Measurements from ENCODE around the gene GRWD1. TPM values are rescaled to one million over a fixed set of nuclear protein-coding genes. Genes with fewer than 3 reads are reported as not detected.

GRWD1 gene
- total RNA-seq, result 10 to 100 TPM; 38.8 to 45.3 TPM

DNA sequence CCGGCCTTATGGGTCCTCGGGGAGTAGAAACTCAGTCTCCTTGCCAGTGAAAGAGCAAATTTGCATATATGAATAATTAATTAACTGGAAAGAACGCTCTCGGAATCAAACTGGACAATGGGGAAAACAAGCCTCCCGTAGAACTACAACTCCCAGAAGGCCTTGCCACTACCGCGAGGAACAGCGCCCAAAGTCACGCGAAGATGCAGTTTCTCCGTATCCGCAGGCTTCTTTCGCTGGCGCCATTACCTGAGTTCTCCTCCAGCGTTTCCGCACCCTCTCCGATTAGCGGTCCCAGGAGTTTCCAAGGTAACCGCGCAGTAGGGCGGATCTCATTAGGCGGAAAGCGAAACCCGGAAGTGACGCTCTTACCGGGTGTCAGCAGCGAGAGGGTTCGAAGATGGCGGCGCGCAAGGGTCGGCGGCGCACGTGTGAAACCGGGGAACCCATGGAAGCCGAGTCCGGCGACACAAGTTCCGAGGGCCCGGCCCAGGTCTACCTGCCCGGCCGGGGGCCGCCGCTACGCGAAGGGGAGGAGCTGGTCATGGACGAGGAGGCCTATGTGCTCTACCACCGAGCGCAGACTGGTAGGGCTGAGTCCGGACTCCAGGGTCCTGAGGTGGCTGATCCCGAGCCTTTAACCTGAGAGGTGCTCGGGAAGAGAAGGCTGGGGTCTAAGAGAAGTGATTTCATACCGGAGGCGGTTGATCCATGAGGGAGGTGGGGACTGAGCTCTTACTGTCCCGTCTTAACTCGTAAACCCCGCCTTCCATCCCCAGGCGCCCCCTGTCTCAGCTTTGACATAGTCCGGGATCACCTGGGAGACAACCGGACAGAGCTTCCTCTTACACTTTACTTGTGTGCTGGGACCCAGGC is at the start of gene GRWD1:
Gene GRWD1 (plus strand): TSS at position 378 of the 876 bp plus-strand sequence. CDS start 23 bp downstream, at position 401.
- peak within 1 kb of the TSS; percentile 93 for H3K27ac Mint-ChIP-seq
- H3K4me3 Mint-ChIP-seq, result peak within 1 kb of the TSS; percentile 87
- intact Hi-C loops (cut with micrococcal nuclease), result loop anchor here (1.0 to 5.0 kb wide), 4 partner anchors 23 to 124 kb away; partner anchors contain the start of genes CYTH2 and SYNGR4
- POLR2A ChIA-PET, result interaction anchor here (0.9 to 1.1 kb wide), 3 partner anchors 20 to 268 kb away, joined by 3 to 4 read pairs (median 3); no protein-coding TSS in a partner anchor
- peak; percentile 96 for DNase-seq
- CTCF ChIA-PET, result interaction anchor here (0.7 to 2.7 kb wide), 8 partner anchors 28 to 680 kb away, joined by 3 to 13 read pairs (median 4); partner anchors contain the start of genes KDELR1, SYNGR4 and TMEM143
- no peaks in the 10 kb centered on the region for H3K9me3 Mint-ChIP-seq
- H3K4me1 Mint-ChIP-seq (ENCODE audit: low read depth), result peaks cover 28% of the 10 kb centered on the region
- peaks cover 18% of the 10 kb centered on the region for H3K27me3 Mint-ChIP-seq
- peaks cover 22% of the 10 kb centered on the region for H3K36me3 Mint-ChIP-seq

DNA sequence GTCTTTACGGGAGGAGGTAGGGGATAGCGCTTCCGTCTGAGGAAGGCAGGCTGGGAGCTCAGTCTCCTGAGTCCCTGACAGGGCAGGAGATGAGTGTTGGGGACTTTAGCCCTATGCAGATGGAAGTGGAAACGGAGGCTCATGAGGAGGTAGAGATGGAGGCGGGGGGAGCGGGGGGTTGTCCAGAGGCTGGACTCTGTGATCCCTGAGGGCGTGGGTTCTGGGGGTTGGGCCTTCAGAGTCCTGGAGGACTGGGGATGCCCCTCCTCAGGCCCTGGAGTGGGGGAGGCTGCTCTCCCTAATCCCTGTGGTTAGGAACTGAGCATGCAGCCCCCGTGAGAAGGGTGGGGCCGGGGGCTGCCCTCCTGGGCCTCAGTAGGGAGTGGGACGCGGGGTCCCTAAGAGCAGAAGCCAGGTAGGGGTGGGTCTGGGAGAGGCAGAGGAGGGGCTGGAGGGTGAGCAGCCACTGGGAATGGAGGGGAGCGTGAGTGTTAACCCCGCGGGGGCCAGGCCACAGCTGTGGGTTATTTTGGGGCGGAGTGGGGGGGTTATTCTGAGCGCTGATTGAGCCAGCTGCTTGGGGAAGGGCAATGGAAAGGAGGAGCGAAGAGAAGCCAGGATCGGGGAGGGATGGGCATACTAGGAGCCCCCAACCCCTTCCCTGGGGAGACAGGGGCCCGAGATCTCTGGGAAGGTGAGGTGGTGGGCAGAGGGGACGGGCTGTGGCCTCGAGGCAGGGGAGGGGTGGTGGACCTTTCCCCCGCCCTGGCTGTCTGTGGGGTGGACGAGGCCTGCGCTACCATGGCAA is 49.6 kb upstream of the GRWD1 start:
- Mint-ChIP-seq H3K27me3 (peaks cover 34% of the 10 kb centered on the region), H3K4me1 (ENCODE audit: low read depth) (peaks cover 38% of the 10 kb centered on the region), H3K27ac (no peak overlapping the region), H3K9me3 (peaks cover 2% of the 10 kb centered on the region), H3K36me3 (no peaks in the 10 kb centered on the region), H3K4me3 (no peak overlapping the region)
- intact Hi-C loops (cut with micrococcal nuclease), result loop anchor here (5.0 kb wide), 1 partner anchor 64 kb away; no protein-coding TSS in a partner anchor
- ChIA-PET POLR2A (no interaction called here), CTCF (no interaction called here)
- no peak for DNase-seq

DNA sequence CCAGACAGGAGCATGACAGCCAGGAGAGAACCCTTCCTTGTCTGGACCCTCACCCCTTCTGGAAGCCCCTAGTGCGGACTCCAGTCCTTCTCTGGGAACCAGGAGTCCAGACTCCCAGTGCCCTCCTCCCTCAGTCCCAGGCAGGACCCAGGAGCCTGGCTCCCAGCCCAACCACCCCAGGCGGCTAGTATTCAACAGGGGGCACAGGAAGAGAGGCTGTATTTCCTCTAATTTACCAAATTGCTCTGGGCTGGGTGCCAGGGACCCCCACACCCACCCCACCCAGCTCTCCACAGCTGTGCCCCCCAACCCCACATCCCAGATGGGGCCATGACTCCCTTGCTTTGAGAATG is 49.0 kb upstream of the GRWD1 start:
- H3K4me1 Mint-ChIP-seq (ENCODE audit: low read depth), result peaks cover 34% of the 10 kb centered on the region
- H3K27ac Mint-ChIP-seq, result no peak overlapping the region
- no peak overlapping the region for H3K4me3 Mint-ChIP-seq
- peaks cover 34% of the 10 kb centered on the region for H3K27me3 Mint-ChIP-seq
- H3K36me3 Mint-ChIP-seq, result no peaks in the 10 kb centered on the region
- CTCF ChIA-PET, result no interaction called here
- DNase-seq, result no peak
- H3K9me3 Mint-ChIP-seq, result peaks cover 2% of the 10 kb centered on the region
- intact Hi-C loops (cut with micrococcal nuclease), result loop anchor here (5.0 kb wide), 1 partner anchor 64 kb away; no protein-coding TSS in a partner anchor
- POLR2A ChIA-PET, result no interaction called here

DNA sequence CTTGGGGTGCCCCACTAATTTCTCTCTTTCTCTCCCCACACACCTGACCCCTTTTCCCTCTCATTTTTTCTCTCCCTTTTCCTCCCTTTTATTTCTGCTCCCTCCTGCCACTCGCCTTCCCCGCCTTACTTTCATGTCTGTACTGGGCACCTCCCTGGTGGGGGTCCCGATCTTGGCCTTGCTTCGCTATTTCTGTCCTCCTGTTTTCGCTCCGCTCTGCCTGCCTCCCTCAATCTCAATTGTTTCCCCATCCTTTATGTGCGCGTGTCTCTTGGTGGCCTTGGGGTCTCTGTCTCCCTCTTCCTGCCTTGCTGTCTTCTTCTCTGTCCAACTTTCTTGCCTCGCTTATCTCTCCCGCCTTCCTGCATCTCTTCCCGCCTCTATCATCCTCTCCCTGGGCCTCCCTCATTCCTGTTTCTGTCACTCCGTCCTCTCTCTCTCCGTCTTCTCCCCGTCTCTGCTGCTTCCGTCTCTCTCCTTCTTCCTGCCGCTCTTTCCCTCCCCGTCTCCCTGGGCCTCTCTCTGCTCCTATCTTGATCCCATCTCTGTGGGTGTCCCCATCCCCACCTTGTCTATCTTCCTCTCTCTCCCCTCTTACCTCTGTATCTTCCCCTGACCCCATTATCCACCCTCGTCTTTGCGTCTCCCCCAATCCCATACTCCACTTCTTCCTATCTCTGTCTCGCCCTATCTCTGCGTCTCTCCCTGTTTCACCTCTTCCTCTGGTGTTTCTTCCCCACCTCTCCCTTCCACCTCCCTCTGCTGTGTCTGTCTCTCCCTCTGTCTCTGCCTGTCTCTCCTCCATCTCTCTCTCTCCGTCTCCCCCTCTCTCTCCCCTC is 48.3 kb upstream of the GRWD1 start:
- intact Hi-C loops (cut with micrococcal nuclease), result loop anchor here (1.0 to 5.0 kb wide), 4 partner anchors 17 to 222 kb away; partner anchors contain the start of genes GRWD1, RPL18 and SPHK2
- no peak overlapping the region for H3K27ac Mint-ChIP-seq
- POLR2A ChIA-PET, result no interaction called here
- peaks cover 32% of the 10 kb centered on the region for H3K4me1 Mint-ChIP-seq (ENCODE audit: low read depth)
- peak overlapping the region; percentile 76 for H3K4me3 Mint-ChIP-seq
- no peak for DNase-seq
- peaks cover 2% of the 10 kb centered on the region for H3K9me3 Mint-ChIP-seq
- H3K36me3 Mint-ChIP-seq, result no peaks in the 10 kb centered on the region
- CTCF ChIA-PET, result no interaction called here
- H3K27me3 Mint-ChIP-seq, result peaks cover 34% of the 10 kb centered on the region

DNA sequence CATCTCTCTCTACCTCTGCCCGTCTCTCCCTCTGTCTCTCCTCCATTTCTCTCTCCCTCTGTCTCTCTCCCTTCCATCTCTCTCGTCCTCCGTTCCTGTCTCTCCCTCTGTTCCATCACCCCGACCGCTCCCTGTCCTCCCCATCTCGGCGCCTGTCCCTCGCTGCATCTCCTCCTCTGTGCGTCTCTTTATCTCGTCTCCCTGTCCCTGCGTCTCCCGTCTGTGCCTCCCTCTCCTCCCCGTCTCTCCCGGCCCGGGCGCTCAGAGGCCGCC is 47.7 kb upstream of the GRWD1 start:
- H3K36me3 Mint-ChIP-seq, result no peaks in the 10 kb centered on the region
- intact Hi-C loops (cut with micrococcal nuclease), result loop anchor here (1.0 to 5.0 kb wide), 4 partner anchors 17 to 221 kb away; partner anchors contain the start of genes GRWD1, RPL18 and SPHK2
- peaks cover 2% of the 10 kb centered on the region for H3K9me3 Mint-ChIP-seq
- no peak overlapping the region for H3K27ac Mint-ChIP-seq
- ChIA-PET CTCF (no interaction called here), POLR2A (no interaction called here)
- H3K4me1 Mint-ChIP-seq (ENCODE audit: low read depth), result peaks cover 32% of the 10 kb centered on the region
- peaks cover 31% of the 10 kb centered on the region for H3K27me3 Mint-ChIP-seq
- DNase-seq, result no peak
- peak overlapping the region; percentile 76 for H3K4me3 Mint-ChIP-seq

DNA sequence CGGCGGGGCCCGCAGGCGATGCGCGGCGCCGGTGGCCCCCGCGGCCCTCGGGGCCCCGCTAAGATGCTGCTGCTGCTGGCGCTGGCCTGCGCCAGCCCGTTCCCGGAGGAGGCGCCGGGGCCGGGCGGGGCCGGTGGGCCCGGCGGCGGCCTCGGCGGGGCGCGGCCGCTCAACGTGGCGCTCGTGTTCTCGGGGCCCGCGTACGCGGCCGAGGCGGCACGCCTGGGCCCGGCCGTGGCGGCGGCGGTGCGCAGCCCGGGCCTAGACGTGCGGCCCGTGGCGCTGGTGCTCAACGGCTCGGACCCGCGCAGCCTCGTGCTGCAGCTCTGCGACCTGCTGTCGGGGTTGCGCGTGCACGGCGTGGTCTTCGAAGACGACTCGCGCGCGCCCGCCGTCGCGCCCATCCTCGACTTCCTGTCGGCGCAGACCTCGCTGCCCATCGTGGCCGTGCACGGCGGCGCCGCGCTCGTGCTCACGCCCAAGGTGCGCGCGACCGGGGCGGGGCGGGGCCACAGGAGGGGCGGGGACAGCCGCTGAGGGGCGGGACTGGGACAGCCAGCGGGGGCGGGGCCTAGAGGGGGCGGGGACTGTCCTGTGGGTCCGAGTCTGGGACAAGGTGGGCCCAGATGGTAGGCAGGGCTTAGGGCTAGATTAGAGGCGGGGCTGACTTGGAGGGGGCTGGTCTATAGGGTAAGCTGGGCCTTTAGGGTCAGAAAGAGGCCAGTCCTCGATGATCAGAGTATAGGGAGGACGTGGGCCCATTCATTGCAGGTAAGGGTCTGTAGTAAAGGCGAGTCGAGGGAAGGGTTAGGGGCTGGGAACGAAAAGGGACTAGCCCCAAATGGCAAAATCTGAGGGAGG is 47.2 kb upstream of the GRWD1 start:
- H3K4me1 Mint-ChIP-seq (ENCODE audit: low read depth), result peaks cover 32% of the 10 kb centered on the region
- ChIA-PET CTCF (interaction anchor here (1.6 kb wide), 1 partner anchor 7 kb away, joined by 6 read pairs; the partner anchor contains the start of gene KDELR1), POLR2A (no interaction called here)
- H3K4me3 Mint-ChIP-seq, result peak overlapping the region; percentile 76
- intact Hi-C loops (cut with micrococcal nuclease), result loop anchor here (1.0 to 5.0 kb wide), 4 partner anchors 16 to 221 kb away; partner anchors contain the start of genes GRWD1, RPL18 and SPHK2
- no peaks in the 10 kb centered on the region for H3K36me3 Mint-ChIP-seq
- H3K9me3 Mint-ChIP-seq, result peaks cover 2% of the 10 kb centered on the region
- DNase-seq, result peak; percentile 92
- peaks cover 31% of the 10 kb centered on the region for H3K27me3 Mint-ChIP-seq
- H3K27ac Mint-ChIP-seq, result peak overlapping the region; percentile 29

DNA sequence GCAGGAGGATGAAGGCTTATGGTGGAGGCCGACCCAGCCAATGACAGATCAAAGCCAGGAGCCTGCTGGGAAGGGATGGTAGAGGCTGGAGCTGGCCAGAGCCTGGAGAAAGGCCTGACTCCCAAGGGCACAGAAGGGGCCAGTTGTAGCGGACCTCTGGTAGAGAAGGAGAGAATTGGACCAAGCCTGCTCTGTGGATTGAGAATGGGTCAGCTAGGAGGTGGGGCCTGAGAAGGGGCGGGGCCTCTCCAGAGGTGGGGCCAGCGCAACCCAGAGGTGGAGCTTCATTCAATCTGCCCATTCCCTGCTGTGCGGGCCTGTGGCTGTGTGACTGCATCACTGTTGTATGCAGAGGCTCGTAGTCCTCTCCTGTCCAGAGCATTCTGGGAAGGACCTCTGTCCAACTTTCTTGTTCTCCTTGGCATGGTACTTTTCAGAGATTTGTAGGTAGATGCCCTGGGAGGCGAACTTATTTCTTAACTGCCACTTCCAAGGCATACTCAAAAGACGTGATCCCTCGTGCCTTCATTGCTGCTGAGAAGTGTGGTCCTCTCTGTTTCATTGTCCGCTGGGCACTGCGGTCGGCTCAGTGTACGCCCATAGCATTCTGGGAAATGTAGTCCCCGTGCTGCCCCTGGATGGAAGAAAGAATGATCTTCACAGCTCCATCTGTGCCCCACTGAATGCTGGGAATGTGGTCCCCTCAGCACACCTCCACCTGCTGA is 45.6 kb upstream of the GRWD1 start:
- peaks cover 2% of the 10 kb centered on the region for H3K9me3 Mint-ChIP-seq
- ChIA-PET CTCF (interaction anchor here (0.8 to 1.6 kb wide), 2 partner anchors 9 to 14 kb away, joined by 3 to 6 read pairs; partner anchors contain the start of gene KDELR1), POLR2A (no interaction called here)
- no peak overlapping the region for H3K4me3 Mint-ChIP-seq
- H3K27ac Mint-ChIP-seq, result no peak overlapping the region
- H3K36me3 Mint-ChIP-seq, result no peaks in the 10 kb centered on the region
- peaks cover 21% of the 10 kb centered on the region for H3K27me3 Mint-ChIP-seq
- intact Hi-C loops (cut with micrococcal nuclease), result no loop called here
- peak; percentile 51 for DNase-seq
- peaks cover 23% of the 10 kb centered on the region for H3K4me1 Mint-ChIP-seq (ENCODE audit: low read depth)

DNA sequence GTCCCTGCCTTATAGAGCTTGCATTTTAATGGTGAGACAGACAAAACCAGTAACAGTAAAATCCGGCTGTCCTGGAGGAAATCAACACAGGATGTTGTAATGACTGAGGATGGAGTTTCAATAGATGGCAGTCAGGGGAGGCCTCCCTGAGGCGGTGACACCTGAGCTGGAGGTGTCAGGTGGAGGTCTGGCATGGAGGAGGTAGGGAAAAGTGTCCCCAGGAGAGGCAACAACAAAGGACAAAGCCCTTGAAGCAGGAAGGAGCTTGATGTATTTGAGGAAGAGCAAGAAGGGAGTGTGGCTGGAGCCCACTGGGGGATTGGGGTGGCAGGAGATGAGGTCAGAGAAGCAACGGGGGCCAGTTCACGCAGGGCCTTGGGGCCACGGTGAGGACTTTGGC is 44.5 kb upstream of the GRWD1 start:
- Mint-ChIP-seq H3K4me1 (ENCODE audit: low read depth) (peaks cover 19% of the 10 kb centered on the region), H3K4me3 (no peak overlapping the region), H3K36me3 (no peaks in the 10 kb centered on the region), H3K27me3 (peaks cover 14% of the 10 kb centered on the region), H3K9me3 (peaks cover 4% of the 10 kb centered on the region), H3K27ac (no peak overlapping the region)
- DNase-seq, result no peak
- ChIA-PET POLR2A (no interaction called here), CTCF (interaction anchor here (0.8 to 4.0 kb wide), 2 partner anchors 10 to 13 kb away, joined by 3 to 24 read pairs; partner anchors contain the start of gene KDELR1)
- intact Hi-C loops (cut with micrococcal nuclease), result no loop called here

DNA sequence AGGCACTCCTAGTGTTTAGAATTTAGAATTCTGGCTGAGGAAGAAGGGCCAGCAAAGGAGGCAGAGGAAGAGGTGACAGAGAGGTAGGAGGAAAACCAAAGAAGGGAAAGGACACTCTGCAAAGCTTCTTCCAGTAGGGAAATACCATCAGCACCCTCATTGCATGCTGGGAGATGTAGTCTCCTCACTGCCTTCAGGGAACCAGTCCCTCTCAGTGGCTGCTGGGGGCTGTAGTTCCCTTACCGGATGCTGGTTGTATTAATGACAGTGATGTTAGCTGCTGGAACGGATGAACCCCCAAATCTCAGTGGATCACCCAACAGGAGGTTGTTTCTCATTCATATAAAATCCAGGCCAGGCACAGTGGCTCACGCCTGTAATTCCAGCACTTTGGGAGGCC is 42.2 kb upstream of the GRWD1 start:
- Mint-ChIP-seq H3K4me3 (no peak overlapping the region), H3K4me1 (ENCODE audit: low read depth) (peaks cover 9% of the 10 kb centered on the region), H3K27me3 (peaks cover 3% of the 10 kb centered on the region), H3K36me3 (no peaks in the 10 kb centered on the region), H3K27ac (no peak overlapping the region), H3K9me3 (peaks cover 4% of the 10 kb centered on the region)
- ChIA-PET CTCF (interaction anchor here (4.0 kb wide), 1 partner anchor 12 kb away, joined by 24 read pairs; the partner anchor contains the start of gene KDELR1), POLR2A (no interaction called here)
- DNase-seq, result peak; percentile 65
- intact Hi-C loops (cut with micrococcal nuclease), result no loop called here

DNA sequence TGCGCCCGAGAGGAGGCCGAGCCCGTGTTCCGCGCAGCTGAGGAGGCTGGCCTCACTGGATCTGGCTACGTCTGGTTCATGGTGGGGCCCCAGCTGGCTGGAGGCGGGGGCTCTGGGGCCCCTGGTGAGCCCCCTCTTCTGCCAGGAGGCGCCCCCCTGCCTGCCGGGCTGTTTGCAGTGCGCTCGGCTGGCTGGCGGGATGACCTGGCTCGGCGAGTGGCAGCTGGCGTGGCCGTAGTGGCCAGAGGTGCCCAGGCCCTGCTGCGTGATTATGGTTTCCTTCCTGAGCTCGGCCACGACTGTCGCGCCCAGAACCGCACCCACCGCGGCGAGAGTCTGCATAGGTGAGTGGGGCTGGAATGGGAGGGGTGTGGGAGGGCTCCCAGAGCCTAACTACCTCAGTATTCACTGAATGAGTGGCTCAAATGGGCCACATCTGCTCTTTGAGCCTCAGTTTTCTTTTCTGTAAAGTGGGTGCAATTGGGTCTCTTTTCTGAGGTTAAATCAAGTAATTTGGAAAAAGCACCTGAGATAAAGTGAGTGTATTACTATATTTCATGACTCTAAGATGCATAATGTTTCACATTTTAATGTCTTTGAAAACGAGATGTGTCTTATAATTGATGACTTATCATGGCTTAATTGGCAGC is 40.6 kb upstream of the GRWD1 start:
- POLR2A ChIA-PET, result no interaction called here
- no peaks in the 10 kb centered on the region for H3K36me3 Mint-ChIP-seq
- H3K27me3 Mint-ChIP-seq, result peaks cover 5% of the 10 kb centered on the region
- intact Hi-C loops (cut with micrococcal nuclease), result no loop called here
- peaks cover 2% of the 10 kb centered on the region for H3K9me3 Mint-ChIP-seq
- no peak overlapping the region for H3K4me3 Mint-ChIP-seq
- CTCF ChIA-PET, result no interaction called here
- H3K27ac Mint-ChIP-seq, result no peak overlapping the region
- peaks cover 2% of the 10 kb centered on the region for H3K4me1 Mint-ChIP-seq (ENCODE audit: low read depth)
- DNase-seq, result no peak

All from activated CD4-positive, alpha-beta memory T cell treated with anti-CD3 and anti-CD28 coated beads for 36 hours (primary cell).